Hepatocyte (in vitro differentiated cells): ENCODE results near the gene TWNK. TPM values are rescaled to one million over a fixed set of nuclear protein-coding genes. Genes with fewer than 3 reads are reported as not detected.

Experiments
- DNase-seq: peaks from one replicate; pipeline ENCODE4 v3.0.0-alpha.2; 2016; ENCODE audit warnings: low spot score
- H2AFZ ChIP-seq: fragments of 200-600 bp; sonication (generic); 2 replicates; pipeline ENCODE4 v1.6.0; 2016; ENCODE audit warnings: antibody characterized with exemption, mild to moderate bottlenecking
- H3K27ac ChIP-seq: fragments of 200-600 bp; sonication (generic); 2 replicates; pipeline ENCODE4 v1.5.1; 2016; ENCODE audit warnings: mild to moderate bottlenecking
- H3K27me3 ChIP-seq: fragments of 200-600 bp; sonication (generic); 2 replicates; pipeline ENCODE4 v1.6.1; 2016
- H3K36me3 ChIP-seq: fragments of 200-600 bp; sonication (generic); replicated peaks from 2 replicates; pipeline ENCODE4 v1.5.1; 2016; ENCODE audit warnings: low read depth; ENCODE audit not compliant: insufficient read depth
- H3K4me1 ChIP-seq: fragments of 200-600 bp; sonication (generic); 2 replicates; pipeline ENCODE4 v1.5.1; 2016; ENCODE audit warnings: mild to moderate bottlenecking, moderate library complexity; ENCODE audit not compliant: insufficient read depth
- H3K4me2 ChIP-seq: fragments of 200-600 bp; sonication (generic); 2 replicates; pipeline ENCODE4 v1.6.0; 2016
- H3K4me3 ChIP-seq: fragments of 200-600 bp; sonication (generic); 2 replicates; pipeline ENCODE4 v1.5.1; 2016; ENCODE audit warnings: mild to moderate bottlenecking
- H3K79me2 ChIP-seq: fragments of 200-600 bp; sonication (generic); 2 replicates; pipeline ENCODE4 v1.6.0; 2017; ENCODE audit warnings: mild to moderate bottlenecking
- H3K9me2 ChIP-seq: fragments of 200-600 bp; sonication (generic); replicated peaks from 2 replicates; pipeline ENCODE4 v1.6.0; 2017; ENCODE audit warnings: mild to moderate bottlenecking; ENCODE audit not compliant: insufficient read depth
- H3K9me3 ChIP-seq: fragments of 200-600 bp; sonication (generic); 2 replicates; pipeline ENCODE4 v1.5.1; 2016; ENCODE audit warnings: low read depth, mild to moderate bottlenecking
- H4K20me1 ChIP-seq: fragments of 200-600 bp; sonication (generic); 2 replicates; pipeline ENCODE4 v1.6.0; 2016; ENCODE audit warnings: mild to moderate bottlenecking; ENCODE audit not compliant: insufficient read depth, poor library complexity, severe bottlenecking
- EZH2 ChIP-seq: fragments of 200-600 bp; sonication (generic); IDR thresholded peaks from 2 replicates; pipeline ENCODE4 v1.6.1; 2016; ENCODE audit warnings: antibody characterized with exemption, mild to moderate bottlenecking, borderline replicate concordance
- EZH2phosphoT487 ChIP-seq: fragments of 200-600 bp; sonication (generic); IDR thresholded peaks from one replicate; pipeline ENCODE4 v1.6.1; 2018; ENCODE audit warnings: antibody characterized with exemption, mild to moderate bottlenecking, low read depth, moderate library complexity; ENCODE audit not compliant: unreplicated experiment, severe bottlenecking
- WGBS: methylation state at CpG from one replicate; pipeline ENCODE4 v1.1.6; 2016; ENCODE audit warnings: low lambda C conversion rate; ENCODE audit errors: missing lambda C conversion rate; 5-methylcytosine and 5-hydroxymethylcytosine counted together
- polyA plus RNA-seq: library from polyadenylated mRNA; unstranded; fragments of >200 nt; fragmentation: Nextera tagmentation; extraction: Ambion mirVana; gene quantifications from 2 replicates; pipeline ENCODE4 v1.2.1, GENCODE V29; 2016
- total RNA-seq: library from RNA; depleted of rRNA; stranded (reverse); fragments of >200 nt; gene quantifications from 2 replicates; pipeline ENCODE4 v1.2.3, GENCODE V29; 2014
- TF ChIP-seq, protein P1 (sequence below): fragments of 200-600 bp; sonication (generic); IDR thresholded peaks from 2 replicates; pipeline ENCODE4 v1.5.1; 2016; ENCODE audit warnings: antibody characterized with exemption, mild to moderate bottlenecking; ENCODE audit not compliant: poor library complexity

TWNK gene
- total and polyA plus RNA-seq, 2 experiments from 2014 or later = 4.0 to 5.0 TPM

DNA sequence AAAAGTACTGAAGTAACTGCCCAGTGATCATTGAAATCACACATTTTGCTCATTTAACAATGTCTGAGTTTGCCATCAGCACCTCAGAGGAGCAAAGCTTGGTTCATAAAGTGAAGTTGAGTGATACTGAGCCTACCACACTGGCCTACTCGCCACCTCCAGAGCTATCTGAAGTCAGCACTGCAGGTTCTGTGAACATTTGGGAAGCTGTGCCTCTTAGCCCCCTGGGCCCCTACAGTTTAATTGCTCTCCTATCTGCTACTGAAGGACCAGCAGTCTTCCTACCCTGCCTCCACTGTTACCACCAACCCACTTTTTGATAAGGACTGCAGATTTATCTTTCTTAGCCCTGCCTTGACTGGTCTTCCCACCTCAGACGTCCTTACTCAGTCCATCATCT, 20.0 kb upstream of the TWNK start:
- Histone ChIP-seq H3K36me3 (no peaks in the 10 kb centered on the region), H3K4me2 (no peak overlapping the region), H3K9me3 (no peaks in the 10 kb centered on the region), H3K27ac (no peak overlapping the region), H3K9me2 (no peaks in the 10 kb centered on the region), H3K79me2 (peaks cover 6% of the 10 kb centered on the region), H3K4me3 (no peak overlapping the region), H4K20me1 (no peaks in the 10 kb centered on the region), H2AFZ (no peak overlapping the region), H3K27me3 (no peaks in the 10 kb centered on the region), H3K4me1 (peaks cover 28% of the 10 kb centered on the region)
- WGBS = 79% methylated on average over 2 of the region's 2 CpGs
- TF ChIP-seq, protein P1, sequence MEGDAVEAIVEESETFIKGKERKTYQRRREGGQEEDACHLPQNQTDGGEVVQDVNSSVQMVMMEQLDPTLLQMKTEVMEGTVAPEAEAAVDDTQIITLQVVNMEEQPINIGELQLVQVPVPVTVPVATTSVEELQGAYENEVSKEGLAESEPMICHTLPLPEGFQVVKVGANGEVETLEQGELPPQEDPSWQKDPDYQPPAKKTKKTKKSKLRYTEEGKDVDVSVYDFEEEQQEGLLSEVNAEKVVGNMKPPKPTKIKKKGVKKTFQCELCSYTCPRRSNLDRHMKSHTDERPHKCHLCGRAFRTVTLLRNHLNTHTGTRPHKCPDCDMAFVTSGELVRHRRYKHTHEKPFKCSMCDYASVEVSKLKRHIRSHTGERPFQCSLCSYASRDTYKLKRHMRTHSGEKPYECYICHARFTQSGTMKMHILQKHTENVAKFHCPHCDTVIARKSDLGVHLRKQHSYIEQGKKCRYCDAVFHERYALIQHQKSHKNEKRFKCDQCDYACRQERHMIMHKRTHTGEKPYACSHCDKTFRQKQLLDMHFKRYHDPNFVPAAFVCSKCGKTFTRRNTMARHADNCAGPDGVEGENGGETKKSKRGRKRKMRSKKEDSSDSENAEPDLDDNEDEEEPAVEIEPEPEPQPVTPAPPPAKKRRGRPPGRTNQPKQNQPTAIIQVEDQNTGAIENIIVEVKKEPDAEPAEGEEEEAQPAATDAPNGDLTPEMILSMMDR = no peak
- TF ChIP-seq EZH2phosphoT487 (no peak), EZH2 (no peak)
- DNase-seq = no peak

DNA sequence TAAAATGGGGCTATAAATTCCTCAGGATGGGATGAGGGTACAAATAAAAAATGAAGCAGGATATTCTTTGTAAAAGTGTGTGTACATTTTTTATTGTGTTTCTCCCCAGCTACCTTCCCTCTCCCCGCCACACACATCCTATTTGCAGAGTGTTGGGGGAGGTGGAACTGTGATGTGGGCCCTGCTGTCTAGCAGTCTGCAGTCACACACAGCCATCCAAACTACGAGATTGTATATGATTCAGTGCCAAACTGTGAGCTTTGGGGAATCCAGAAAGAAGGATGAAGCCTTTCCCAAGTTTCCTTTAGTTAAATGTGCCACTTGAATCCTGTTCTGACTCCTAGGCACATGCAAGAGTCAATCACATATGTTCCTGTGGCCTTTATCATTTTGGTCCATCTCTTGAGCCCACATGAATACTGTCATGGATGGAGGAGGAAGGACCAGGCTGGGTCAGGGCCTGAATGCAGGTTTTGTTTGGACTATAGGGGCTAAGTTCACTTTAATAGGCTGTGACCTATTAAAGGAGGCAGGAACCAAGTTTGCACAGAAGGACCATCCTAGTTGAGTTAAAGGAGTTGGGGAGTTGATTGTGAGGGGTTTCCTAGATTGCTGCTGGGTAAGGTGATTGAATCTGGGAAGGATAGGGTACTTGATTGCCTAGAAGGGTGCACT, 19.1 kb upstream of the TWNK start:
- TF ChIP-seq EZH2 (no peak), EZH2phosphoT487 (no peak)
- TF ChIP-seq, protein P1 = no peak
- H4K20me1 ChIP-seq = no peaks in the 10 kb centered on the region
- no peak overlapping the region for H2AFZ ChIP-seq
- H3K79me2 ChIP-seq = peaks cover 14% of the 10 kb centered on the region
- 84% methylated on average over 2 of the region's 2 CpGs for WGBS
- no peak overlapping the region for H3K4me3 ChIP-seq
- peaks cover 26% of the 10 kb centered on the region for H3K4me1 ChIP-seq
- no peaks in the 10 kb centered on the region for H3K9me2 ChIP-seq
- H3K27me3 ChIP-seq = no peaks in the 10 kb centered on the region
- peak overlapping the region; percentile 19 for H3K27ac ChIP-seq
- no peak for DNase-seq
- H3K4me2 ChIP-seq = peak overlapping the region; percentile 98
- no peaks in the 10 kb centered on the region for H3K9me3 ChIP-seq
- no peaks in the 10 kb centered on the region for H3K36me3 ChIP-seq

GRCh38 chr10:100968863-100969186, 18.5 kb upstream of the TWNK start:
- Histone ChIP-seq H3K4me3 (peak overlapping the region; percentile 96), H3K4me1 (peaks cover 24% of the 10 kb centered on the region), H3K4me2 (peak overlapping the region; percentile 98), H3K27me3 (no peaks in the 10 kb centered on the region), H2AFZ (peak overlapping the region; percentile 93), H3K9me3 (no peaks in the 10 kb centered on the region), H3K27ac (no peak overlapping the region), H3K9me2 (no peaks in the 10 kb centered on the region), H3K79me2 (peaks cover 19% of the 10 kb centered on the region), H3K36me3 (no peaks in the 10 kb centered on the region), H4K20me1 (no peaks in the 10 kb centered on the region)
- TF ChIP-seq EZH2 = no peak
- TF ChIP-seq, protein P1 = no peak
- TF ChIP-seq EZH2phosphoT487 = no peak
- DNase-seq = no peak
- WGBS = 23% methylated on average over 9 of the region's 9 CpGs
